HL-60 (cell line): ENCODE data around the gene RANGAP1.

ENCODE experiments used
- CTCF ChIP-seq: IDR thresholded peaks from one replicate; pipeline ENCODE4 v1.5.1; 2011; ENCODE audit warnings: low read length, control low read depth, inconsistent platforms; ENCODE audit not compliant: insufficient read depth
- GABPA ChIP-seq: IDR thresholded peaks from 2 replicates; pipeline ENCODE4 v1.6.1; 2012; ENCODE audit warnings: low read depth
- POLR2AphosphoS5 ChIP-seq: IDR thresholded peaks from 2 replicates; pipeline ENCODE4 v1.6.1; 2012; ENCODE audit warnings: low read depth
- REST ChIP-seq: IDR thresholded peaks from 2 replicates; pipeline ENCODE4 v1.6.1; 2012; ENCODE audit warnings: low read depth; ENCODE audit not compliant: insufficient replicate concordance

- TF ChIP-seq CTCF (no peak), POLR2AphosphoS5 (no peak), GABPA (no peak), REST (no peak)
Measured at GRCh38 chr22:41302021-41302767, 16.2 kb upstream of the RANGAP1 start.
